ENCODE results near the gene DDIT4L.
"Not testable (repeated sequence)": the region's sequence is repeated elsewhere in the genome, so short reads cannot be mapped to it uniquely, and the experiment has no call there.

DDIT4L gene, protein sequence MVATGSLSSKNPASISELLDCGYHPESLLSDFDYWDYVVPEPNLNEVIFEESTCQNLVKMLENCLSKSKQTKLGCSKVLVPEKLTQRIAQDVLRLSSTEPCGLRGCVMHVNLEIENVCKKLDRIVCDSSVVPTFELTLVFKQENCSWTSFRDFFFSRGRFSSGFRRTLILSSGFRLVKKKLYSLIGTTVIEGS

DNA sequence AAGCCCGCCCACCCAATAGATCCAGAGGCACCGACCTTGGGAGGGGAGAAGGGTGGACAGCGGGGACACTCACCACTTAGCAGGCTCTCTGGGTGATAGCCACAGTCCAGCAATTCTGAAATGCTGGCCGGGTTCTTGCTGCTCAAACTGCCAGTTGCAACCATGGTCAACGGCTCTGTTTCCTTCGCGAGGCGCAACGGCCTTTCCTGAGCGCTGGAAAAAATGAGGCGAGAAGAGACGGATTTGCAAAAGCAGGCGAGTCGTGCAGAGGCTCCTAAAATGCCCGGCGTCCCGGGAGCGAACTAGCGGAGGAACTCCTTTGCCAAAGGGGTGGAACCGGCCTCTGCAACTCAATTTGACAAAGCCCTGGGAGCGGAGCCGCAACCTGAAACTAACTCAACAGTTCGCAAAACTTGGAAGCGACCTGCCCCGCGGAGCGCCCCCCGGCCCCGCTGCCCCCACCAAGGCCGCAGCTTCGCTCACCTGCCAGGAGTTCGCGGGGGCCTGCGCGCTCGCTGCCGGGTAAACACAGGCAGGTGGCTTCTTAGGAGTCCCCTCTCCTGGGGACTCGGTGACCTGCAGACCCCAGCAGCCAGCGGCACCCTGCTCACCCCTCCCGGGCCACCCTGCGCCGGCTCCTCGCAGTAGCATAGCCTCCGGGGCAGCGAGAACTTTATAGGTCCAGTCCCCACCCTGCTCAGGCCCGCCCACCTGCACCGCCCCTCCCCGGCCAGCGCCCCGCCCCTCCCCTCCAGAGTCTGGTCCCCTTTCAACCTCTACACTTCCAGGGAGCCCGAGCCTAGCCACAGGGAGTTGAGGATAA lies at the start of gene DDIT4L:
TSS of gene DDIT4L (minus strand) at position 649 of the 823 bp plus-strand sequence. CDS start at position 164, 485 bp downstream.
- DNase-seq (ENCODE audit: low read depth in 3 of 3, low spot score in 1 of 3), result no peak

DNA sequence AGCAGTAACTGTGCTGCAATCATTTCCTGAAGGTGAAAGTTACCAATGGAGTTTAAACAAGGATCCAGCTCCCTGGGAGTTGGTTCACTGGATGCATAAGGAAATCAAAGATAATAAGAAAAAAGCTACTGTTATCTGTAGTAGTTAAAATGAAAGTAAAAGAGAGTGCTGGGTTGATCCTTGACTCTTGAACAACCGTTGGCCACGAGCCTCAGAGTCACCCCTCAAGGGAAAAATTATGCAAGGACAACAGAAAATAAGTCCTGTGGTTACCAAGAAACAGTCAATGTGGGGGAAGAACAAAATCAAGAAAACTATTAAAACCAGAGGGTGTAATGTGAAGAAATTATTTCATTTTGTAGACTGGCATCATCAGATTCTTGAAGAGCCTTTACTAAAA lies 49.7 kb upstream of the DDIT4L start:
- DNase-seq (ENCODE audit: low read depth in 3 of 3, low spot score in 1 of 3), result no peak

GRCh38 chr4:100224721-100225120 lies 34.5 kb upstream of the DDIT4L start:
- no peak for DNase-seq (ENCODE audit: low read depth in 3 of 3, low spot score in 1 of 3)

- DNase-seq (ENCODE audit: low read depth in 3 of 3, low spot score in 1 of 3), result no peak
These were observed 33.9 kb upstream of the DDIT4L start for GRCh38 chr4:100224160-100224559.

- no peak for DNase-seq (ENCODE audit: low read depth in 3 of 3, low spot score in 1 of 3)
These were observed 18.7 kb upstream of the DDIT4L start for GRCh38 chr4:100208964-100209363.

GRCh38 chr4:100208459-100208858 lies 18.2 kb upstream of the DDIT4L start:
- DNase-seq (ENCODE audit: low read depth in 3 of 3, low spot score in 1 of 3), result no peak

DNA sequence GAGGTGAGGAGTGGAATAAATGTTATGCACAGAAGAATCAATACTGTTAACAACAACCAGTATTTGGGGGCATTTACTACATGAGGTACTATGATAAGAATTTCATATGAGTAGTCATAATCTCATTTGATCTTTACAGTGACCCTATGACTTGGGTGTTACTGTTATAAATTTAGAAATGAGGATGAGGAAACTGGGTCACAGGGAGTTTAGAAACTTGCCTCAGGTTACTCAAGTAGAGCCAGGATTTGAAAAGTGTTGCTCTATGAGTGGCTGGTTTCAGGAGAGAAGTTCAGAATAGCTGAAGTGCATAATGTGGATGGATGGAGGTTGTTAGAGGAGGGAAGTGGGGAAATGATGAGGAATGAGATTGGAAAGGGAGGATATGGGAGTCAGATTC lies 16.6 kb upstream of the DDIT4L start:
- no peak for DNase-seq (ENCODE audit: low read depth in 3 of 3, low spot score in 1 of 3)

DNA sequence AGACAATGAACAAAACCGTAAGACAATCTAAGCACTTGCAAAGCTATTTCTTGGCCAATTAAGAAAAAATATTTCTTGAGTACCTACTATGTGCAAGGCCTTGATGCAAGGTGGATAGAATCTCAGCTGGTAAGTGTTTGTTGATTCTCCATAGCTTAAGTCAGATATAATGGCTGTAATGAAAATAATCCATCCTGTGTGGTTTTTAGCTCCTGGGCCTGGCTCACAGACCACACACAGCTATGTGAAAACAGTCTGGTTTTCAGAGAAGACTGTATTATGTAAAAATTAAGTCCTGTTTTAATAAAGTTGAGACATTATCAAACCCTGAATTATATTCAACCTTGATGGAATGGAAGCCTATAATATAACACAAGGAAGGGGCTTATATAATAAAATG lies 7.8 kb upstream of the DDIT4L start:
- no peak for DNase-seq (ENCODE audit: low read depth in 3 of 3, low spot score in 1 of 3)

- not testable (repeated sequence) for DNase-seq (ENCODE audit: low read depth in 3 of 3, low spot score in 1 of 3)
These were observed 6.3 kb upstream of the DDIT4L start for GRCh38 chr4:100196388-100197071.

DNA sequence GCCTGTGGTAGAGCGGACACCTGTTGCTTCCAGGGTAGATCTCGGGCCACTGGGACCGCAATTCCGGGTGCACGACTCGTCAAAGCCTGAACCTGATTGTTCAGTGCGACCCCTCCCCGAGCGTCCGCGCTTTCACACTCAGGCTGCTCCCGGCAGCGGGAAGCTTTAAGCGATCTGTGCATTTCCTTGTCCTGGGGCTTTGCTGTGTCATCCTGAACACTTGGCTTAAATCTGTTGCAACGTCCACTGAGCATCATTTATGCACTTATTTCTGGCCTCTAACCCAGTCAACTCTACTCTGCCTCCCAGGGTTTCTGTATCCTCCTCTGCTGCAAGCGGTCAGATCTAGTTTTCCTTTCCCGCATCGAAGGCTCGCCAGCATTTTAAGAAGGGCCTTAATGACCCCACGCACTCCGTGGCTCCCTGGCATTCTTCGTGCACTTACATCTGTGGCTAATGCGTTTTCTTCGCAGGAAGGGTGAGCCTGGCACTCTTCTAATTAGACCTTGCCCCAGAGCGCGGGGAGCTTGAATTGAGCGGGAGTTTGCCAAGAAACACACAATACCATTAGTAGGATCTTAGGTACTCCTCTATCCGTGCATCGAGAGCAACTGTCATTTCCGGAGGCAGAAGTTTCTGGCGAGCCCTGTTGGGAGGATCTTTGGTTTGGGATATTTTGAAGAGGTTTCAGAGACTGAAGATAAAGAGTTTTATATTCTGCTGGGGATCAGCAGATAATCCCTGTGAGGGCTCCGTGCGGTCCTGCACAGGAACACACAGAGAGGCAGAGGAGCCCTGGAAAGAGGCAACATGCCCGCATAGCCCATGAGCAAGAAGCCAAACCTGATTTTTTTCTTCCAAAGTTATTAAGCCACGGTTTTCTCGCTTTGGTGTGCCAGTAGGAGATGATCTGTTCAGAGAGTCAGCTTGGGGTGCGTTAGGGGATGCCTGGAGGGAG lies 654 bp upstream of the DDIT4L start:
- DNase-seq (ENCODE audit: low read depth in 3 of 3, low spot score in 1 of 3), result no peak

DNA sequence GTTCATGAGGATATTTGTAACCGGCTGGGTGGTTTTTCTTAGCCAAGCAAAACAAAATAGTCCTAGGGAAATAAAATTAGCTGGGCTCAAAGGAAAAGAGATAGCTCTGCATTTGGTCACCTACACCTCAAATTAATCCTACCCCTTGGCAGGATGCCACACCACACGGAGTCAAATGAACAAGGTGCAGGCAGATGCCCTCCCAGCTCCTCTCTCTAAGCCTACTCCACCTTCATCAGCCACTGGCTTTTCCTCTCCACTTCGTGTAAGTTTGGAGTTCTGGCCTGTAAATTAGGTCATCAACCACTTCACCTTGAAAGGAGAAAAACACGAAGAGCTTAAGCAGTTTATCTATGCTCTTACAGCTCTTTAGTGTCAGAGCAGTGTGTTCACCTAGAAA lies 1.4 kb downstream of the DDIT4L start:
- no peak for DNase-seq (ENCODE audit: low read depth in 3 of 3, low spot score in 1 of 3)

- DNase-seq (ENCODE audit: low read depth in 3 of 3, low spot score in 1 of 3), result no peak
These were observed 2.5 kb downstream of the DDIT4L start for GRCh38 chr4:100187781-100188180.

- DNase-seq (ENCODE audit: low read depth in 3 of 3, low spot score in 1 of 3), result no peak
These were observed 5.5 kb downstream of the DDIT4L start for GRCh38 chr4:100184787-100185186.

- DNase-seq (ENCODE audit: low read depth in 3 of 3, low spot score in 1 of 3), result no peak
These were observed 12.4 kb downstream of the DDIT4L start for GRCh38 chr4:100177855-100178254.

DNA sequence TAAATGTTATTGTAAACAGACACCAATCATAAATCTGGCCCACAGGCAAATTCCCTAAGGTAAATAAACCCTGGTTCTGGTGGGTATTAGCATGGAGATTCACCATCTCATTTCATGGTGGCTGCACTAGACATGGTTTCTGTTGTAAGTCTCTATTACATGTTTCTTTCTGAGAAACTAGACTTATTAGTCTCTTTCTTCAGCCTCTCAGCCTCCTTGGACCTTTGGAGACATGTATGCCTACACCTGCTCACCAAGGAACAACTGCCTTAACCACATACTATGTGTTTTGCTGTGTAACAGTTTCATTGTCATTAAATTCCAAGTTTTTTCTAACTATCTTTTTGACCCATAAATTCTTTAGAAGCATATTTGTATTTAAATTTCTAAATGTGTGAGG lies 13.1 kb downstream of the DDIT4L start:
- no peak for DNase-seq (ENCODE audit: low read depth in 3 of 3, low spot score in 1 of 3)

DNA sequence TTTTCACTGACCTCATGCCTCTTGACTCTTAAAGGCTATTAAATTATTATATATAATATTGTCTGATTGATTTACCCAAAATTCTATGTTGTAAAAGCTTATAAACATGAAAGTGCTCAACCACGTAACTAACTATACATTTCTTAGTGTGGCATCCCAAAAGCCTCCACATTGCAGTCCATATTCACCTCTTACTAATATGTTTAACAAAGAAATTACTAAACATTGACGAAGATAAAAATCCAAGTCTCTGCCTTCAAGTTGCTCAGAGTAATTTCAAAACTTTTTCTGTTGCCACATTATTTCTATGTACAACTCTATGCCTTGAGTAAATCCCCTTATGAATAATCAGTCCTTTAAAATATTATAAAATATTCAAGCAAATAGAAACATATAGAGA lies 14.4 kb downstream of the DDIT4L start:
- DNase-seq (ENCODE audit: low read depth in 3 of 3, low spot score in 1 of 3), result no peak

- DNase-seq (ENCODE audit: low read depth in 3 of 3, low spot score in 1 of 3), result no peak
These were observed 15.3 kb downstream of the DDIT4L start for GRCh38 chr4:100174985-100175383.

- DNase-seq (ENCODE audit: low read depth in 3 of 3, low spot score in 1 of 3), result no peak
These were observed 19.3 kb downstream of the DDIT4L start for GRCh38 chr4:100170986-100171385.

DNA sequence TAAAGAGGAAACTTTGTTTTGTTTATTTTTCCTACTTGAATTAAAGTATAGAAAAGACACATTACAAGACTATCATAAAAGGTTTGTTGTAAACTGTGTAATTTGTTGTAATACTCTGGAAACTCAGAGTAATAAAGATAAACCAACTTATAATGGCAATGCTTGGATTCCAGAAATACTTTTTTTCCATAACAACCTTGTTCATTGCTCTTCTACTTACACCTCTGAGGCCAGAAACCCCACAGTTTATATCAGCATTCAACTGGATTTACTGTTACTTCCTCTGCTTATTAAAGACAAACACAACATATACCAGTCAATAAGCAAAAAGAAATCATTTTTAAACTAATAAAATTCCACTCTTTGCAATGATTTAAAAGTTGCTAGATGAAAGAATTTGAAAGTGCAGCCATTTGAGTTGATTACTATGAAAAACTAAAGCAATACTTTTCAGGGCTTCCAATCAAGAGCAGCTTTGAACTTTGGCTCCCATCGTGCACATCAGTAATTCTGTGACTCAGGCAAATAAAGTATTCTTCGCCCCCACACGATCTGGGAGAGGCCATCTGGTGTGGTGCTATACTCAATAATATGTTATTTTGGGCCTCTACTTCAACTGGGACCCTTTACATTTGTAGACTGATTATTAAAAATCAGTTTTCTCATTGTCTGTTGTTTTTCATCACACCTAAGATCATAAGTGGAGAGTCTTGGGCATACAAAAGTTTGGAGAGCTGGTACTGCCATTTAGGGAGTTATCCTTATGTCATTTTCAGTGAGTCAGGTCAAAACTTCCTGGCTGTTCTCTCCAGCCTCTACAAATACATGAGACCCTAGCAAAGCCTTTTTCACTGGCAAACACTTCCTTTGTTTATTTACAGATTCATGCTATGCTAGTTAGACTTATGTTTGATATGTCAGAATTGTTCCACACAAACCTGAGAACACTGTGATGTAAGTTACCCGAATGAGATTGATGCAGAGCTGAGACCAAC lies 20.5 kb downstream of the DDIT4L start:
- no peak for DNase-seq (ENCODE audit: low read depth in 3 of 3, low spot score in 1 of 3)

DNA sequence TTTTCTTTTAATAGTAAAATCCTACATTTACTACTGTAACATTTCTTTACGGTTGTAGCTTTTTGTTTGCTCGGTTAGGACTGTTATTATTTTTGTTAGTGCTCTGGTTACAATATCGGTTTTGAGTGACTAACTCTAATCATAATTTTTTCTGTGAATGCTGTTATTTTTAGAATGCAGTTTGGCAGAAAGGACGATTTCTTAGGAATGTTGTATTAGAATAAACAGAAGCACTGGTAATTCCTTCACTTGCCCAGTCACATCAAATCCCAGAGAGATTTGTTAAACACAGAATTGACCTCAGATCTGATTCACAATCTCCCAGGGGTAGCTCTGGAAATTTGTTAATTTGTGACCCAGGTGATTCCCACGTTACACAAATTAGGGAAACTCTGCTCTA lies 21.7 kb downstream of the DDIT4L start:
- DNase-seq (ENCODE audit: low read depth in 3 of 3, low spot score in 1 of 3), result no peak

All from stimulated activated CD4-positive, alpha-beta T cell treated with anti-CD3 and anti-CD28 coated beads, TNF-alpha, amount 100 ng/mL, for 1 hour (primary cell).